ENCODE data around the gene DNAH11.

Gene DNAH11

DNA sequence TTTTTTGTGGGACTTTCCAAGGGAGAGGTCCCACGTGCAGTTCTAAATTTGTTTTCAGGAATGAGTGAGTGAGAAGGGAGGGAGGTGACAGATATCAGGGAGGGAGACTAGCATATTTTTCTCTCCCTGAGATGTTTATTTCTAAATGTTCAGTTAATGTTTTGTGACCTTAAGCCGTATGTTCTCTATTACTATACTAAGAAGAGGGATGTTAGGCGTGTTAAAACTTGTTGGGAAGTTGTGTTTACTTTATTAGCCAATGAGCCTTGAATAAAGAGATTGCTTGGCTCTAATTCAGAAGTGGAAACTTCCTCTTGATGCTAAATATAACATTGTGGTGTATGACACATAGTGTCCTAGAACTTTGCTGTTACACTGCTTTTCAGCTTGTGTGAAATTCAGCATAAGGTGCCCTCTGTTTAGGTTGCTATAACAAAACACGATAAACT lies 37.3 kb downstream of the DNAH11 start:
- Histone ChIP-seq H3K4me3 (replicated peaks; ENCODE audit: insufficient read depth, low read length) (no peak overlapping the region), H3K27ac (replicated peaks) (no peak overlapping the region), H3K27me3 (ENCODE audit: insufficient read depth, poor library complexity, severe bottlenecking) (no peaks in the 10 kb centered on the region)
- TF ChIP-seq GABPA (IDR thresholded peaks at IDR 0.05; ENCODE audit: low read depth), result no peak
- peak in 1 of 2 experiments; percentile 29 for DNase-seq (ENCODE audit: low read depth in 1 of 2, low spot score in 1 of 2)

DNA sequence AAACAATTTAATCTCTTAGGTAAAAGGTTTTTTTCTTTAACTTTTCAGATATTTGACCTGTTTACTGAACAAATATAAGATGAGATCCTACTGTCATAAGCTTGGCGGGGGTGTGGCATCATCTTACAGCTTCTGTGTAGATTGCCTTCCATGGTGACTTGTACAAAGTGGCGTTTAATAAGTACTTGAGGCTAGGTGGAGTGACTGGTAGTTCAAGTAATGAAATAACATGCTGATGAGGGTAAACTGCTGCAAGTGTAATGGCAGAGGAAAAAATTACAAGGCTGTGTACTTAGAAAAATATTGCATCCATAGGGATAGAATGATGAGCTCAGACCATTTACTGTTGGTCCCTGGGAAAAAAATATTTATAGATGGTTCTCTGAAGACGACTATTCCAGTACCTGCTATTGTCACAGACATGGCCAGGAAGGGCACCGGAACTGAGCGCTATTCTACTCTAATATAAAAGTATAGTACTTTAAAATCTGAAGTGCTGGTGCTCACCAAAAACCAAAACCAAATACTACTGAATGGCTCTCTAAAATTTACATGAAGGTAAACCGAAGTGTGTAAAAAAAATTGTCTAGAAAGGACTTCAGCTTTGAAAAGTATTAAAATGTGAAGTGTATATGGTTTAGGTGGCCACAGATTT lies 42.4 kb downstream of the DNAH11 start:
- TF ChIP-seq, protein P1, sequence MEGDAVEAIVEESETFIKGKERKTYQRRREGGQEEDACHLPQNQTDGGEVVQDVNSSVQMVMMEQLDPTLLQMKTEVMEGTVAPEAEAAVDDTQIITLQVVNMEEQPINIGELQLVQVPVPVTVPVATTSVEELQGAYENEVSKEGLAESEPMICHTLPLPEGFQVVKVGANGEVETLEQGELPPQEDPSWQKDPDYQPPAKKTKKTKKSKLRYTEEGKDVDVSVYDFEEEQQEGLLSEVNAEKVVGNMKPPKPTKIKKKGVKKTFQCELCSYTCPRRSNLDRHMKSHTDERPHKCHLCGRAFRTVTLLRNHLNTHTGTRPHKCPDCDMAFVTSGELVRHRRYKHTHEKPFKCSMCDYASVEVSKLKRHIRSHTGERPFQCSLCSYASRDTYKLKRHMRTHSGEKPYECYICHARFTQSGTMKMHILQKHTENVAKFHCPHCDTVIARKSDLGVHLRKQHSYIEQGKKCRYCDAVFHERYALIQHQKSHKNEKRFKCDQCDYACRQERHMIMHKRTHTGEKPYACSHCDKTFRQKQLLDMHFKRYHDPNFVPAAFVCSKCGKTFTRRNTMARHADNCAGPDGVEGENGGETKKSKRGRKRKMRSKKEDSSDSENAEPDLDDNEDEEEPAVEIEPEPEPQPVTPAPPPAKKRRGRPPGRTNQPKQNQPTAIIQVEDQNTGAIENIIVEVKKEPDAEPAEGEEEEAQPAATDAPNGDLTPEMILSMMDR (IDR thresholded peaks at IDR 0.05; ENCODE audit: insufficient read depth, low read length), result no peak
- no peak for TF ChIP-seq GABPA (IDR thresholded peaks at IDR 0.05; ENCODE audit: low read depth)
- TF ChIP-seq, protein P2, sequence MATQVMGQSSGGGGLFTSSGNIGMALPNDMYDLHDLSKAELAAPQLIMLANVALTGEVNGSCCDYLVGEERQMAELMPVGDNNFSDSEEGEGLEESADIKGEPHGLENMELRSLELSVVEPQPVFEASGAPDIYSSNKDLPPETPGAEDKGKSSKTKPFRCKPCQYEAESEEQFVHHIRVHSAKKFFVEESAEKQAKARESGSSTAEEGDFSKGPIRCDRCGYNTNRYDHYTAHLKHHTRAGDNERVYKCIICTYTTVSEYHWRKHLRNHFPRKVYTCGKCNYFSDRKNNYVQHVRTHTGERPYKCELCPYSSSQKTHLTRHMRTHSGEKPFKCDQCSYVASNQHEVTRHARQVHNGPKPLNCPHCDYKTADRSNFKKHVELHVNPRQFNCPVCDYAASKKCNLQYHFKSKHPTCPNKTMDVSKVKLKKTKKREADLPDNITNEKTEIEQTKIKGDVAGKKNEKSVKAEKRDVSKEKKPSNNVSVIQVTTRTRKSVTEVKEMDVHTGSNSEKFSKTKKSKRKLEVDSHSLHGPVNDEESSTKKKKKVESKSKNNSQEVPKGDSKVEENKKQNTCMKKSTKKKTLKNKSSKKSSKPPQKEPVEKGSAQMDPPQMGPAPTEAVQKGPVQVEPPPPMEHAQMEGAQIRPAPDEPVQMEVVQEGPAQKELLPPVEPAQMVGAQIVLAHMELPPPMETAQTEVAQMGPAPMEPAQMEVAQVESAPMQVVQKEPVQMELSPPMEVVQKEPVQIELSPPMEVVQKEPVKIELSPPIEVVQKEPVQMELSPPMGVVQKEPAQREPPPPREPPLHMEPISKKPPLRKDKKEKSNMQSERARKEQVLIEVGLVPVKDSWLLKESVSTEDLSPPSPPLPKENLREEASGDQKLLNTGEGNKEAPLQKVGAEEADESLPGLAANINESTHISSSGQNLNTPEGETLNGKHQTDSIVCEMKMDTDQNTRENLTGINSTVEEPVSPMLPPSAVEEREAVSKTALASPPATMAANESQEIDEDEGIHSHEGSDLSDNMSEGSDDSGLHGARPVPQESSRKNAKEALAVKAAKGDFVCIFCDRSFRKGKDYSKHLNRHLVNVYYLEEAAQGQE (IDR thresholded peaks at IDR 0.05; ENCODE audit: insufficient replicate concordance, low read depth), result no peak
- TF ChIP-seq SPI1 (IDR thresholded peaks at IDR 0.05; ENCODE audit: borderline replicate concordance, low read depth), result no peak
- no peak for TF ChIP-seq POLR2AphosphoS5 (IDR thresholded peaks at IDR 0.05; ENCODE audit: low read depth)
- H3K4me3 ChIP-seq (replicated peaks; ENCODE audit: insufficient read depth, low read length), result no peak overlapping the region
- H3K27me3 ChIP-seq (ENCODE audit: insufficient read depth, poor library complexity, severe bottlenecking), result no peaks in the 10 kb centered on the region
- DNase-seq (ENCODE audit: low read depth in 1 of 2, low spot score in 1 of 2), result no peak
- H3K27ac ChIP-seq (replicated peaks), result no peak overlapping the region

DNA sequence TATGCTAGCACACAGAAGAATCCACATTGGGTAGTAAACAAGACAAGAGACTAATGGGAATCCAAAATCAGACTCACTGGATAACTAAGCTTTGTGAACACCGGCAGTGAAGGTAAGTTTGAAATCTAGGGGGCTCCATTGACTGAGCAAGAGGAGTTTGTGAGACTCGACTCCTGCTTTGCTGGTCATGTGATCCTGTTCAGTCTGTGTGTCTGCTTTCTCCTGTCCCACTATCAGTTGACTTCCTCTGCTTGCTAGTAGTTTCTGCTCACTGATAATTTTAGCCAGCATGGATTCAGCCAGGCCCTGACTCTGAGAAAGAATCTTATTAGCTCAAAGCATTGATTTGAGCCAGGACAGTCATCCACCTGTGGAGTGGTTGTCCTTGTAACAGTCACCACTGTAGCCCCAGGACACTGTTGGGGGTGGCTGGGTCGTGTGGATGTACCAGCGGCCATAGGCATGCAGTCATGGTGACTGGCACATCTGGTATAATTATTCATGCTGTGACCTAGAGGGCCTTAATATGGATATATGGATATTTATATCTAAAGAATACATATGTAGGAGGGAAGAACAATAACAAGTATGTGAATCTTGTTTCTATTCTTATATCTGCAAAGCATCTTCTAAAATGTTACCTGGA lies 44.4 kb downstream of the DNAH11 start:
- Histone ChIP-seq H3K4me3 (replicated peaks; ENCODE audit: insufficient read depth, low read length) (no peak overlapping the region), H3K27me3 (ENCODE audit: insufficient read depth, poor library complexity, severe bottlenecking) (no peaks in the 10 kb centered on the region), H3K27ac (replicated peaks) (no peak overlapping the region)
- no peak for DNase-seq (ENCODE audit: low read depth in 1 of 2, low spot score in 1 of 2)
- TF ChIP-seq GABPA (IDR thresholded peaks at IDR 0.05; ENCODE audit: low read depth) (no peak), SPI1 (IDR thresholded peaks at IDR 0.05; ENCODE audit: borderline replicate concordance, low read depth) (no peak), POLR2AphosphoS5 (IDR thresholded peaks at IDR 0.05; ENCODE audit: low read depth) (no peak)
- TF ChIP-seq, protein P2 (IDR thresholded peaks at IDR 0.05; ENCODE audit: insufficient replicate concordance, low read depth), result no peak
- TF ChIP-seq, protein P1 (IDR thresholded peaks at IDR 0.05; ENCODE audit: insufficient read depth, low read length), result no peak

DNA sequence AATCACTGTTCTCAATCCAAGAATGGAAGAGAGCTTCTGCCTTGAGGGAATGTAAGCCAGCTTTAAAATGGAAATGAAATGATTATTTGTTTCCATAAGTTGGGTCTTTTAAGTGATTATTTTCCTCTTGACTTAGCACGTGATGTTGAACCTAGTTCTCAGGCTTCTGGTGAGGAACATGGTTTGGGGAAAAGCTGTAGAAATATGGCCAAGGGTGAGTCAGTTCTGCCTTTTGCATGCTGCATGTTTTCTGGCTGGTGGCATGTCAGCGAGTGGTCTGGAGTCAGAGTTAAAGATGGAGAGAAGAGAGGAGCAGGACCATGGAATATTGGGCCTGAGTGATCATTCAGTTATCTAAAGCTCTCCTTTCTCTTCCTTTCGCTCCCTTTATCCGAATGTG lies 54.0 kb downstream of the DNAH11 start:
- no peak overlapping the region for H3K27ac ChIP-seq (replicated peaks)
- H3K27me3 ChIP-seq (ENCODE audit: insufficient read depth, poor library complexity, severe bottlenecking), result no peaks in the 10 kb centered on the region
- H3K4me3 ChIP-seq (replicated peaks; ENCODE audit: insufficient read depth, low read length), result no peak overlapping the region
- no peak for DNase-seq (ENCODE audit: low read depth in 1 of 2, low spot score in 1 of 2)
- TF ChIP-seq, protein P2 (IDR thresholded peaks at IDR 0.05; ENCODE audit: insufficient replicate concordance, low read depth), result no peak
- TF ChIP-seq GABPA (IDR thresholded peaks at IDR 0.05; ENCODE audit: low read depth), result no peak
- no peak for TF ChIP-seq SPI1 (IDR thresholded peaks at IDR 0.05; ENCODE audit: borderline replicate concordance, low read depth)
- no peak for TF ChIP-seq POLR2AphosphoS5 (IDR thresholded peaks at IDR 0.05; ENCODE audit: low read depth)
- TF ChIP-seq, protein P1 (IDR thresholded peaks at IDR 0.05; ENCODE audit: insufficient read depth, low read length), result no peak
